K562 (cell line): Measurements from ENCODE around the gene MICU1. TPM values are rescaled to one million over a fixed set of nuclear protein-coding genes. Genes with fewer than 3 reads are reported as not detected.

ENCODE experiments used
- ARHGAP35 ChIP-seq: fragments of 450-650 bp; IDR thresholded peaks from 2 replicates; pipeline ENCODE4 v1.6.1; 2018; ENCODE audit not compliant: partially characterized antibody
- EP300 ChIP-seq: IDR thresholded peaks from 2 replicates; pipeline ENCODE4 v1.6.1; 2012; ENCODE audit warnings: low read length, improper control_type of control experiment
- FOXO4 ChIP-seq: fragments of 450-650 bp; formaldehyde crosslinking; IDR thresholded peaks from 2 replicates; pipeline ENCODE4 v1.4.0; 2020; ENCODE audit warnings: mild to moderate bottlenecking, moderate library complexity
- HOMEZ ChIP-seq: fragments of 250-450 bp; sonication (Bioruptor Pico); IDR thresholded peaks from 2 replicates; pipeline ENCODE4 v1.4.0; 2020; ENCODE audit warnings: mild to moderate bottlenecking, moderate library complexity
- HSF4 ChIP-seq: fragments of 250-450 bp; sonication (Bioruptor Pico); IDR thresholded peaks from 2 replicates; pipeline ENCODE4 v2.1.2; 2022; ENCODE audit warnings: mild to moderate bottlenecking, moderate library complexity, borderline replicate concordance
- NR2F6 ChIP-seq: fragments of 450-650 bp; formaldehyde crosslinking; IDR thresholded peaks from 2 replicates; pipeline ENCODE4 v1.4.0; 2020; ENCODE audit warnings: mild to moderate bottlenecking
- POLR2G ChIP-seq: fragments of 200-400 bp; formaldehyde crosslinking; IDR thresholded peaks from 2 replicates; pipeline ENCODE4 v1.6.1; 2017; ENCODE audit warnings: low read depth, mild to moderate bottlenecking, antibody characterized with exemption, low read length, moderate library complexity
- POLR2H ChIP-seq: IDR thresholded peaks from 2 replicates; pipeline ENCODE4 v1.6.1; 2016; ENCODE audit warnings: missing genetic modification characterization, low read depth, mild to moderate bottlenecking, control low read depth, missing compliant biosample characterization, moderate library complexity
- SMAD1 ChIP-seq: fragments of 150-350 bp; IDR thresholded peaks from 2 replicates; pipeline ENCODE4 v1.6.1; 2014; ENCODE audit warnings: low read length, low read depth; ENCODE audit not compliant: partially characterized antibody
- SMAD3 ChIP-seq: fragments of 450-650 bp; formaldehyde crosslinking; conservative IDR thresholded peaks from 2 replicates; pipeline ENCODE4 v1.4.0; 2020; ENCODE audit warnings: mild to moderate bottlenecking
- TEAD1 ChIP-seq, 2 experiments: fragments of 450-650 bp in 1 of 2; sonication (generic) in 1 of 2; formaldehyde crosslinking; IDR thresholded peaks; 2 replicates each; pipeline versions ENCODE4 v1.4.0 to v1.8.0; 2020 to 2022; ENCODE audit warnings: mild to moderate bottlenecking in 2 of 2, missing genetic modification reagents in 1 of 2
- ZBED1 ChIP-seq: IDR thresholded peaks from 2 replicates; pipeline ENCODE4 v1.6.1; 2014
- ZBTB12 ChIP-seq: fragments of 250-450 bp; sonication (Bioruptor Pico); IDR thresholded peaks from 2 replicates; pipeline ENCODE4 v1.4.0; 2020
- ZBTB26 ChIP-seq: fragments of 450-650 bp; formaldehyde crosslinking; IDR thresholded peaks from 2 replicates; pipeline ENCODE4 v1.4.0; 2022; ENCODE audit warnings: missing genetic modification characterization
- ZNF583 ChIP-seq: fragments of 250-450 bp; sonication (Bioruptor Pico); IDR thresholded peaks from 2 replicates; pipeline ENCODE4 v1.4.0; 2020
- ZNF766 ChIP-seq: fragments of 200-800 bp; sonication (Bioruptor generic); conservative IDR thresholded peaks from 2 replicates; pipeline ENCODE4 v1.6.1; 2016; ENCODE audit warnings: missing genetic modification characterization, missing compliant biosample characterization
- polyA plus RNA-seq, 8 experiments: library from polyadenylated mRNA; depleted of rRNA in 4 of 8; stranded (reverse) in 5 of 8; unstranded in 3 of 8; fragments of >200 nt; fragmentation: Nextera tagmentation in 2 of 8; fragmentation: Illumina TruSeq in 1 of 8; extraction: Ambion mirVana in 2 of 8; extraction: Trizol in 1 of 8; gene quantifications; 2 replicates each; pipeline versions ENCODE4 v1.2.1 to v1.2.3, GENCODE V29; 2011 to 2014; ENCODE audit warnings: inconsistent platforms in 1 of 8, missing spikeins in 1 of 8
- total RNA-seq, 7 experiments: library from RNA; depleted of rRNA in 6 of 7; stranded (reverse); fragments of >200 nt in 6 of 7; fragmentation: Illumina TruSeq in 2 of 7; extraction: Trizol in 2 of 7; gene quantifications; 2 replicates each; pipeline versions ENCODE4 v1.2.1 to v1.2.3, GENCODE V29; 2011 to 2021; ENCODE audit warnings: low replicate concordance in 1 of 7
- TF ChIP-seq, protein P1 (sequence below): sonication (generic); formaldehyde crosslinking; IDR thresholded peaks from 2 replicates; pipeline ENCODE4 v1.8.0; 2022; ENCODE audit warnings: missing genetic modification reagents, mild to moderate bottlenecking, borderline replicate concordance

MICU1 gene
- total and polyA plus RNA-seq, 9 of the 15 experiments (the other 6 are each of a cell fraction or from before 2014, with no cell fraction given): 29.3 to 76.8 (median 48.4) TPM

GRCh38 chr10:72321248-72322029 lies 304.4 kb downstream of the MICU1 start (continued):
- TF ChIP-seq SMAD1: no peak
- TF ChIP-seq ZNF766 (CRISPR knock-in tag): peak; percentile 81; the same call in 1 of the 2 replicates
- TF ChIP-seq ZBTB26: peak; percentile 17; the same call in 1 of the 2 replicates
- peak; percentile 14; the same call in 1 of the 2 replicates for TF ChIP-seq NR2F6 (CRISPR knock-in tag)
- TF ChIP-seq ARHGAP35: no peak
- peak; percentile 50; the same call in 1 of the 2 replicates for TF ChIP-seq ZBTB12
- TF ChIP-seq POLR2G: peak; percentile 57
- TF ChIP-seq, protein P1, sequence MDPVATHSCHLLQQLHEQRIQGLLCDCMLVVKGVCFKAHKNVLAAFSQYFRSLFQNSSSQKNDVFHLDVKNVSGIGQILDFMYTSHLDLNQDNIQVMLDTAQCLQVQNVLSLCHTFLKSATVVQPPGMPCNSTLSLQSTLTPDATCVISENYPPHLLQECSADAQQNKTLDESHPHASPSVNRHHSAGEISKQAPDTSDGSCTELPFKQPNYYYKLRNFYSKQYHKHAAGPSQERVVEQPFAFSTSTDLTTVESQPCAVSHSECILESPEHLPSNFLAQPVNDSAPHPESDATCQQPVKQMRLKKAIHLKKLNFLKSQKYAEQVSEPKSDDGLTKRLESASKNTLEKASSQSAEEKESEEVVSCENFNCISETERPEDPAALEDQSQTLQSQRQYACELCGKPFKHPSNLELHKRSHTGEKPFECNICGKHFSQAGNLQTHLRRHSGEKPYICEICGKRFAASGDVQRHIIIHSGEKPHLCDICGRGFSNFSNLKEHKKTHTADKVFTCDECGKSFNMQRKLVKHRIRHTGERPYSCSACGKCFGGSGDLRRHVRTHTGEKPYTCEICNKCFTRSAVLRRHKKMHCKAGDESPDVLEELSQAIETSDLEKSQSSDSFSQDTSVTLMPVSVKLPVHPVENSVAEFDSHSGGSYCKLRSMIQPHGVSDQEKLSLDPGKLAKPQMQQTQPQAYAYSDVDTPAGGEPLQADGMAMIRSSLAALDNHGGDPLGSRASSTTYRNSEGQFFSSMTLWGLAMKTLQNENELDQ (CRISPR knock-in tag): 0 out of 2 replicates have a peak, but pooled peaks have one; percentile 60
- peak; percentile 26; the same call in 1 of the 2 replicates for TF ChIP-seq EP300
- TF ChIP-seq SMAD3 (CRISPR knock-in tag): peak; percentile 71
- 0 out of 2 replicates have a peak, but pooled peaks have one; percentile 17 for TF ChIP-seq FOXO4 (CRISPR knock-in tag)
- TF ChIP-seq ZBED1: no peak
- 0 out of 2 replicates have a peak, but pooled peaks have one; percentile 3 for TF ChIP-seq HSF4 (CRISPR knock-in tag)
- 0 out of 2 replicates have a peak, but pooled peaks have one; percentile 5 for TF ChIP-seq HOMEZ (CRISPR knock-in tag)
- 0 out of 2 replicates have a peak, but pooled peaks have one; percentile 11 for TF ChIP-seq POLR2H
- peak; percentile 38 for TF ChIP-seq ZNF583
- 0 out of 4 replicates have a peak, but pooled peaks of 1 of the 2 experiments have one; percentile 48 for TF ChIP-seq TEAD1 (CRISPR knock-in tag; IDR thresholded peaks at IDR 0.05)
